Measurements from ENCODE around the gene SEC11C.
"Not testable (repeated sequence)": the region's sequence is repeated elsewhere in the genome, so short reads cannot be mapped to it uniquely, and the experiment has no call there.

The SEC11C gene

DNA sequence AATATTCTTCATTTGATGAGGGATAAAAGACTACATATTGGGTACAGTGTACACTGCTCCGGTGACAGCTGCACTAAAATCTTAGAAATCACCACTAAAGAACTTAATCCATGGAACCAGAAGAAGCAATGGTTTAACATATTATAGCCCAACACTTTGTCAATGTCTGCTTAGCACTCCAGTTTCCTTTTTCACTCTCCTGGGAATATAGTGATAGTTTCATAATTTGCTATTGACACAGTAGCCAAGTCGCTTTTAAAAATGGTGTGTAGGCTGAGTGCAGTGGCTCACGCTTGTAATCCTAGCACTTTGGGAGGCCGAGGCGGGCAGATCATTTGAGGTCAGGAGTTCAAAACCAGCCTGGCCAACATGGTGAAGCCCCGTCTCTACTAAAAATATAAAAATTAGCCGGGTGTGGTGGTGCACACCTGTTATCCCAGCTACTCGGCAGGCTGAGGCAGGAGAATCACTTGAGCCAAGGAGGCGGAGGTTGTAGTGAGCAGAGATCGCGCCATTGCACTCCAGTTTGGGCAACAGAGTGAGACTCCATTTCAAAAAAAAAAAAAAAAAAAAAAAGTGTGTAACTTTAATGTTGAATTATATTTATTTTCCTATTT is 3.2 kb downstream of the SEC11C start:
- not testable (repeated sequence) for DNase-seq

DNA sequence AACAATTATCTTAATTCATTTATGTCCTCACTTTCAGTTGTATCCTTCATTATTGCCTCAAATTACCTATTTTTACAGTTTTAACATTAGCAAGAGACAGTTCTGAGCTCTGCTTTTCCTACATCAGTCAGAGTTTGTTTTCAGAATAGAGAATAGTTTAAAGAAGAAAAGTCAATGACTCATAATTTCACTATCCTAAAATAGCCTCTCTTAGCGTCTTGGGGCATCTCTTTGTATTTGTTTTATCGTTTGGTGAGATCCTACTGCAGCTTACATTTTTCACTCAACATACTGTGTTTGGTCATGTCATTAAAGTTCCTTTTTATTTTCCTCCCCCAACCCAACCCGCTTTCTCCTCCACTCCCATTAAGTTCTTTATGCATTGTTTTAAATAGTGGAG is 3.8 kb downstream of the SEC11C start:
- no peak for DNase-seq

DNA sequence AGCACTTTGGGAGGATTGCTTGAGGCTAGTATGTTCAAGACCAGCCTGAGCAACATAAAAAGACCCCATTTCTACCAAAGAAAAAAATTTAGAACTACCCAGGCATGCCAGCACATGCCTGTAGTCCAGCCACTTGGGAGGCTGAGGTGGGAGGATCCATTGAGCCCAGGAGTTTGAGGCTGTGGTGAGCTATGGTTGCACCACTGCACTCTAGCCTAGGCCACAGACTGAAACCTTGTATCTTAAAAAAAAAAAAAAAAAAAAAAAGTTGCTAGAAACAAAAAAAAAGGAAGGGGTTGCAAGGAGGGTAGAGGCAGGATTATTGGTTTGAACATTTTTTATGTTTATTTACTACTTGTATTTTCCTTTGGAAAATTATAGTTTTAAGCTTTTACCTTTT is 4.8 kb downstream of the SEC11C start:
- DNase-seq, result no peak

DNA sequence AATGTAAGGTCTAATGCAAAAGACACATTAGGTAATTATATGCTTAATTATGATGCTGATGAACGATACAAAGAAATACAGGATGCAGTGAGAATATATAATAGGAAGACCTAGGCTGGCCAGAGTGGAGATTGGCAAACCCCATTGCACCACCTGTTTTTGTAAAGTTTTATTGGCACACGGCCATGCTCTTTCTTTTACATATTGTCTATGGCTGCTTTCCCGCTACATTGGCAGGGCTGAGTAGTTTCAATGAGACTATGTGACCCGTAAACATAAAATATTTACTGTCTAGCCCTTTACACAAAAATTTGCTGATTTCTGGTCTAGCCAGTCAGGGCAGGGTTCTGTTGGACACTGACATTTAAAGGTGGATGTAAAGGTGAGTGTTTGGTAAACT is 5.4 kb downstream of the SEC11C start:
- DNase-seq, result no peak

DNA sequence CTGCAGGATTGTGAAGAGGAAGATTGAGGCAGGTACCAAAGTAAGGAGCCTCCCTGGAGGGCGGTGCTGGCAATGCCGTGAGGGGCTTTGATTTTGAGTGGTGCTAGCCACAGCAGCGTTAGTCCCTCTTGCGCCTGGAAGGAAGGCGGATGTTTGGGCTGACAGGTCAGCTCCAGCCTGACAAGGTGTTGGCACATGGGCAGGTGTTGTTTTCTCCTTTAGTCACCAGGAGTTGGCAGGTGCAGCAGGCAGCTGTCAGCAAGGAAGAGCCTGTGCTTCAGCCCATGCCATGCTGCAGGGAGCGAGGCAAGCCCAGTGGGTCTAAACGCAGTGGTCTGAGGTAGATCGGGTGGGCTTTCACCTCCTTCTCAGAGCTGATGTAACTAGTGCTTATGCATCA is 8.5 kb downstream of the SEC11C start:
- no peak for DNase-seq

DNA sequence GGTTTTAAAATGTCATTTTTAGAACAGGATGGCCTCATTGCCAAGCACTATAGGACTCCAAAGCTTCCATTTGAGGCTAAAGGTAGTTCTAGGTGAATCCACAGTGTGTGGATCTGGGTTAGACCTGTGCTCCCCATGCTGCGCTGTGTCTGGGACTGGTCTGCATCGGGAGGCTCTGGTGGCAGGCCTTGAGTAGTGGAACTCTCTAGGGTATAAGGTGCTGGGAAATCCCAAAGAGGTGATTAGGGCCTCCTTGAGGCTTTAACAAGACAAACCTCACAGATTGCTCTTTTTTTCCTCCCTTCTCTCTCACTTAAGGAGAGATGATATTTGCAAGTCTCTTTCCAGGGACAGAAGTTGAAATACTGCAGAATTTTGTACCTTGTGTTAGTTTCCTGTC is 9.3 kb downstream of the SEC11C start:
- no peak for DNase-seq

DNA sequence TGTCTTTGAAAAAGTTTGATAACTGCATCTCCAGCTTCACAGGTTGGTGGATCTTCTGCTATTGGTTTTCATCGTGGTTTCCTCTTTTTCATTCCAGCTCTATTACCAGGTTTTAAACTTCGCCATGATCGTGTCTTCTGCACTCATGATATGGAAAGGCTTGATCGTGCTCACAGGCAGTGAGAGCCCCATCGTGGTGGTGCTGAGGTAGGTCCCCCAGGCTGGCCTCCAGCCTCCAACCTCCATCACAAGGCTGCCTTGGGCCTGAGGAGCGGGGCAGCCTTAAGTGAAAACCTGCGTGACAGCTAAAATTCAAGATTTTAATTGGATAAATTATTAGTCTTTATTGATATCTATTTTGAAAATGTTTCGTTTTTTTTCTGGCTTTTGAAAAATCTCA is 9.7 kb downstream of the SEC11C start:
- no peak for DNase-seq

DNA sequence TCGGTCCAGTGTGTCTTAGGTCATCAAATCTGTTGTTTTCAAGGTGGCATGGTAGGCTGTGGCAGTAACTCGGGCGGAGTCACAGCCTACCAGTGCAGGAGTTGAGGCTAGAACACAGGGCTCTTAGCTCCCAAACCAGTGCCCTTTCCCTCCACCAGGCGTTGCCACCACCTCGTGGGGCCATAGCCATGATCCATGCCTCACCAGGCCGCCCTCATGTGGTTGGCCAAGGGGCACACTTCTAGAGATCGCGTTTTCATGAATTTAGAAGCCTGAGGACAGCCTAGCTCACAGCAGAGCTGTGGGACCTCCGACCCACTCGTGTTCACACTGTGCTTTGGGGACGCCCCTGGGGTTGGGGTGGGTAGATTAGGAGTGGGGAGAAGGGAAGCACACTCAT is 10.6 kb downstream of the SEC11C start:
- no peak for DNase-seq

DNA sequence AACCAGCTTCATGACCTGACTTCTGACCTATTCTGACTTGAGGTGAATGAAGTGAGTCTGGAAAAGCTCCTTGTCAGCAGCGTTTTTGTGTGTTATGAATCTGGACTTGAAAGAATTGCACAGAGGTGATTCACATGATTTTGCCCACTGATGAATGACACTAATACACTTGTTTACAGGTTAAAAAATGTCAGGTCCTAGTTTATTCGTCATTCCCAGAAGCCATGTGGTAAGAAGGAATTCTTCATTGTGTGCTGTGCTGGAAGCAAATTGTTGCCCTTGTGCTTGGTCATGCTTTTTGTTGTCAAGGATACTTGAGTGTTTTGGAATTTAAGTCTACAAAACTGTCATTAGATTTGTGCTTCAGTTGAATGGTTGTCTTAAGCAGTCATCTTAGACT is 15.5 kb downstream of the SEC11C start:
- DNase-seq, result no peak

DNA sequence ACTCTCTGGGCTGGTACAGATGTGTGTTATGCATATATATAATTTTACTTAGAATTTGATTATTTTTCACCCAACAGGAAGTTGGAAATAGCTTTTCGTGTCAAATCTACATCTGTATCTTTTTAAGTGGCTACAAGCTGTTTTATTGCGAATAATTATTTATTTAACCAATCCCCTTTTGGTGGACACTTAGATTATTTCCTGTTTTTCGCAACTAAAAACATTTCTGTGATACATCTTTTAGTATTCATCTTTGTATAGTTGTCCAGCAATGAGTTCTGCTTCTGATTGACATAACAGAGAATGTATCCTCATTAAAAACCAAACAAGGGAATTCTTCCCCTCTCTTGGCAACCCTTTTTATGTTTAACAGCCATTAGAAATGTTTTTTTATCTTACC is 16.6 kb downstream of the SEC11C start:
- DNase-seq, result no peak

DNA sequence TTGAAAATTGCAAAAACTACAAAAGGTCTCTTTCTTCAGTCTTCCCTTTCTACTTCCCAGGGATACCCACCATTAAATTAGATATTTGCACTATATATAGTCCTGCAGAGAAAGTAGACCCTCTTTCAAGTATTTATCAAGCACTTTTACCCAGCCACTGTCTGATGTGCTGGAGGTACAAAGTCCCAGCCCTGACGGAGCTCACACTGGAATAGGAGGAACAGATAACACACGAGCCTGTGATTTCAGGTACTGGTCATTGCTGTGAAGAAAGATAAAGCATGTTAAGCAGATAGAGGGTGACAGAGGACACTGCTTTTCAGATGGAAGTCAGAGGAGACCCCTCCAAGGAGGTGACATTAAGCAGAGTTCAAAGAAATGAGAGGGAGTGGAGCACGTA is 19.6 kb downstream of the SEC11C start:
- no peak for DNase-seq

DNA sequence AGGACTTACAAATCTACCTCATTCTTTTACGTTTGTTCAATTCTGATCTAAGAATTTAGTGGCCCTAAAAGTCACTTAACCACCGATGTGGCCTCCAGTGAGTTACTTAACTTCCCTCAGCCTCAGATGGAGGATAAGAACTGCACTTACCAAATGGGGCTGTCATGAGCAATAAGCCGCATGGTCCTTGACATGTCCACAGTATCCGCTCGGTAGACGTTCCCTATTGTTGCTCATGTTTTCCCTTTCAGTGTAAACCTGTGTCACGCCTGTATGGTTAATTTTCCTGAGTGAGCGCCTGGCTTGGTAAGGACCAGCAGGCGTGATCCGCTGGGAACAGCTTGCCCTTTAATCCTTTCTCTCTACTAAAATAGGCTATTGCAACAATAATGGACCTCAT is 20.3 kb downstream of the SEC11C start:
- no peak for DNase-seq

DNA sequence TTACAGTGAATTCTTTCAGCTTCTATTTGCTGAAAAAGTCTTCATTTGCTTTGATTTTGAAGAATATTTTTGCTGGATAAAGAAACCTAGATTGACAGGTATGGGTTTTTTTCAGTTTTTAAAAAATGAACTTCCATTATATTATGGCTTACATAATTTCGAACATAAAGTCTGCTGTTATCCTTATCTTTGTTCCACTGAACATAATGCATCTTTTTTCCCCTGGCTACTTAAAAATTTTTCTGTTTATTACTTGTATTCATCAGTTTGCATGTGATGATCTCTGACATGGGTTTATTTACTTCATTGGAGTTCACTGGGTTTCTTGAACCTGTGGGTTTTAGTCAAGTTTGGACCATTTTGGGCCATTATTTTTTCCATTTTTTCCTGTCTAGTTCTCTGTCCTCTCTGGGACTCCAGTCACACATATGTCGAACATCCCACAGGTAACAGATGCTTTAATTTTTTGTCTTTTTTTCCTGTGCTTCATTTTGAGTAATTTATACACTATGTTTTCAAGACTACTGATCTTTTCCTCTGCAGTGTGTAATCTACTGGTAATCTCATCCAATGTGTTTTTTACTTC is 33.1 kb downstream of the SEC11C start:
- no peak for DNase-seq

DNA sequence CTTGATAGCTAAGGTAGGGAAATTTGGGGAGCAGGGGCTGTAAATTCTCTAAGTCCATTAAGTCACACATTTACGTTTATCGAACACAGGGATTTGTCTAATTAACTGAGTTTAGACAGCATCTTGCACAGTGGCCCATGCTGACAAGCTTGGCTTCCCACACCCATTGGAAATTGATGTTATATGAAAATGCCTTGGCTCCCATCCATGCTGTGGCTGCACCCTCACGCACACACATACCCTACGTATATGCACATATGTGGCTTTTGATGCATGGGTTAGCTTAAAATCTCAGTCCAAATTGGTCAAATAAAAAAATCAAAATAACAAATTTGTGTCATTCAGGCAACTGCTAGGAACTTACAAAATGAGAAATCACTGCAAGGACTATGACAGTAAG is 37.8 kb downstream of the SEC11C start:
- DNase-seq, result no peak

DNA sequence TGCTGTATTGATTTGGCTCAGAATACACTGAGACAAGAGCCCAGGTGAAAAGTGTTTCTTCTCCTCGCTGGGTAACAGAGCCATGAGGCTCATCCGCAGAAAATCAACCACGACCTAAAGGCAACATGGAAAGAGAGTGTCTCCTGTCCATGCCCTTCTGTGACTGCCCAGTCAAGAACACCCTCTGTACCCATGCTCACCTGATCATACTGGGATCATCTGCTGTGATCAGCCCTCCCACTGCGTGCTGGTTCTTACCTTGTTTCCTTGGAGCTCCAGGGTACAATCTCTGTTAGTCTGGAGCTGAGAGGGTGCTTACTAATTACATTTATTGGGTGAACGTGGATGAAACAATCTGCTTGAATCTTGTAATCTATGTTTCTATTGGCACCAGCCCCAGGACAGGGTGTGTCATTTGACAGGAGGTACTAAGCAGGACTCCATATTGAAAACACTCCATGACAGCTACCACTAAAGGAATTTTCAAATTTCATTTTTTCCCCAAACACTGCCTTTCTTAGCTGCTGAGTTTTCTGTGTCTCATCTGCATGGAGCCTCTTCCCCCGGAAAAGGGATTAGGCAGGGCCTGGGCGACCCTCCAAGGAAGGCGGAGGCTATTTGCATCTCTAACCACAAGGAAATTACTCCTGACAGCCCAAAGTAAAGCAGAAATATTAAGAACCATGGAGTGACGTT is 40.6 kb downstream of the SEC11C start:
- no peak for DNase-seq

DNA sequence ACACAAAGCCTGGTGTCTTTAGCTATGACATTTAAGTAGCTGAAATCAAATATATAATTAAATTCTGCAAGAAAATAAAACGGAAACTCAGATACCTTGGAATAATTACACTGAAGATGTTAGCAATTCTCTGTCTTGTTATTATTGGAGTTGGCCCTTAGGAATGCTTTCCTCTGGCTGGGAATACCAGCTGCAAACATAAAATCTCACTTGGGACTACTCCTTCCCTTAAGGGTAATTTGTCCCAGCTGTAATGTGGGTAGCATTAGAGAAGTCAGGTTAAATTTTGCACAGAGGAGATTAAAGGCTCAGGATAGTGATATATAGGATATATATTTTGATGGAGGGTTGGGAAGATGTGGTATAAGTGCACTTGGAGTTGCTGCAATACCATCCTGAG is 43.0 kb downstream of the SEC11C start:
- no peak for DNase-seq

DNA sequence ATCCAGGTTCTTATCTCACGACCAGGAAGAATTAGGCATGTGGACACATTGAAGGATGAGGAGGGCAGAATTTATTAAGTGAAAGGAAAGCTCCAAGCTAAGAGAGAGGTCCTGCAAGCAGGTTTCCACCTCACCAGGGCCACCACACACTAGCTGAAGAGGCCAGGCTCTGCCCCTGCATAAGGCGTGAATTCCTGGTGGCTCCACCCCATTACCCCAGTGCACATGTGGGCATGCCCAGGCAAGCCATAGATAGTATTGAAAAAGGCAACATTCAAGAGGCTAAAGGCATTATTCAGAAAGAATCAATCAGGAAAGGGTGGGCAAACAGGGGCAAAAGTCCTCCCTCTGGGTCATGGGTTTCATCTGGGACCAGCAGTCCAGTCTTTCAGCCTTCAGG is 49.3 kb downstream of the SEC11C start:
- no peak for DNase-seq

DNA sequence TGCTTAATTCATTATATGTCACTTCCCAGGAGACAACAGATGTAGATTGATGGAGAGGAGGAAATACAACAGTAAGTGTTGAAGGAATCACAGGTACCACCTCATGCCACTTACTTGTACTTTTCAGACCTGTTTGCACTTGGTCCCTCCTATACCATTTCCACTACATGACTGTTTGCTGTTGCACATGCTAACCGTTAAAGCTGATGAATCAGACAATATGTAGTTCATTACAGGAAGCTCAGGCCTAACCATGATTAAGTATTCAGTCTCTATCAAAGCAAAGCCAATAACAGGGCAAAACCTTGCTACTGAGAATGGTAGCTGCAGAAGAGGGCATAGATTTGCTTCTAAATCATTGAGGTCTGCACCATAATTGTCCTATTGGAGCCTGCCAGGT is 50.1 kb downstream of the SEC11C start:
- no peak for DNase-seq

DNA sequence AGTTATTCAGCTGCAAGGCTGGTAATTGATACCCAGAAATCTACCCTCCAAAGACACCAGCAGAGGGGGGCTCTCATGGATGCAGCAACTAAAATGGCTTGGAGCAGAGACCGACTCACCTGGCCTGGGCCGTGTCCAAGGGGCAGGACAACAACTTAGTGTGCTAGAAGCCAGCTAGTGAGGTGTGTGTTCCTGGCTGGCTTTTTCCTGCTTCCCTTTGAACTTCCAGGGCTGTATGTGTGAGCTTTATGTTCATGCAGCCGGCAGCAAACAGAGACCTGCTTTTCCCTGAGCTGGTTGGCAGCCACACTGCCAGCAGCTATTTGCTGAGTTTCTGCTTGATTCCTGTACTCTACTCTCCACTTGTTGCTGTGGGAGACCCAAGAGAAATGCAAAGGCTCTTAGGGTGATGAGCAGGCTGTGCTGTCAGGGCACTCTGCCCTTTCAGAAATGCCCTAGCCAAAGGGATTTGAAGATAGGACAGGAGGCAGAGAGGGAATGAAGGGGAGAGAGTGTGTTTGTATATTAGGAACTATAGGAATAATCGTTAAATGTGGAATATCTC is 56.6 kb downstream of the SEC11C start:
- DNase-seq, result no peak

DNA sequence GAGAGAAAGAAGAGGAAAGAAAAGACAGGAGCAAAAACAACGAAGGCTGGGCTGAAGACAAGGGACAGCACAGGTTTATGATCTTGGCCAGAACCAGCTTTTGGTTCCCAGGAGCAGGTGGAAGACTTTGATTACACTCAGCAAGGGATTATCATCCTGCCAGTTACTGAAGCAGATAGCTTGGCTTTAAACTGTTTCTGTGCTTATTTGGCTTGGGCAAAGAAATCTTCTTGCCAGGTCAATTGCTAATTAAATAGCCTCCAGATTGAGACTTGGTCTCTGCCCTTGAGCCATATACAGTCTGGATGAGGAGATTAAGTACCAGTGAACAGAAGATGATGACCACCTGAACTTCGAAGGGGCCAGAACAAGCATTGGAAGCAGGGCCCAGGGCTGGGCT is 58.0 kb downstream of the SEC11C start:
- DNase-seq, result no peak

DNA sequence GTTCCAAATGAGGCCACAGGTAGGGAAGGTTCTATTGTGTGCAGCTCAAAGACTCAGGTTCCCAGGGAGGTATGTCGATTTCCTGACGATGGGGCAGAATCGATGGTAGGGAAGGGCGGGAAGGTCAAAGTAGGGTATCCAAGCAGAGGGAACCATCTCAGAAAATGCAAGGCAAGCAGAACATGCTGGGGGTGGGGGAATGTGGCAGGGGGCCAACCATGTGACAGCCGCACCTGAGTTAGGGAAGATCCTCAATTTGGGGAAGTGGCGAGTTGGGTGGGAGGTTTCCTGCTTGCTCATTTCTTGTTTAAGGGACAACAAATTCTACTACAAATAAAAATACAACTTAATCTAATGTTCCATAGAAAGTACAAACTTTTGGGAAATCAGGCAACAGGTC is 58.5 kb downstream of the SEC11C start:
- no peak for DNase-seq

DNA sequence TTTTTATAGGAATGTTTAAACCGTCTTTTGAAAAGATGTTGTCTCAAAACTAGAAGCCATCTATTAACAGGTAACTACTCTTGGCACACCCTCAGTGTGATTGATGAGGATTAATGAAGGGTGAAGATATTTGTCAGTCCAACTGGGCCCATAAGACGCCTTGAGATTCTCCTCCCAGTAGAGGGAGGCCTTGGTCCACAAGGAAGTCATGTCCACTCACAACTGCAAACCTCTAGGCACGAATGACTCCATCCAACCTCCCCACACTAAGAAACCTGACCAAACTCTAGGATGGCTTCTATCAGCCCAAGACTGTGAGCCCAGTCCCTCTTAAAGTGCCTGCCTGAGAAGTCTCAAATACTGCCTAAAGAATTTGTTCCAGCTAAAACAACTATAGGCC is 61.1 kb downstream of the SEC11C start:
- no peak for DNase-seq

DNA sequence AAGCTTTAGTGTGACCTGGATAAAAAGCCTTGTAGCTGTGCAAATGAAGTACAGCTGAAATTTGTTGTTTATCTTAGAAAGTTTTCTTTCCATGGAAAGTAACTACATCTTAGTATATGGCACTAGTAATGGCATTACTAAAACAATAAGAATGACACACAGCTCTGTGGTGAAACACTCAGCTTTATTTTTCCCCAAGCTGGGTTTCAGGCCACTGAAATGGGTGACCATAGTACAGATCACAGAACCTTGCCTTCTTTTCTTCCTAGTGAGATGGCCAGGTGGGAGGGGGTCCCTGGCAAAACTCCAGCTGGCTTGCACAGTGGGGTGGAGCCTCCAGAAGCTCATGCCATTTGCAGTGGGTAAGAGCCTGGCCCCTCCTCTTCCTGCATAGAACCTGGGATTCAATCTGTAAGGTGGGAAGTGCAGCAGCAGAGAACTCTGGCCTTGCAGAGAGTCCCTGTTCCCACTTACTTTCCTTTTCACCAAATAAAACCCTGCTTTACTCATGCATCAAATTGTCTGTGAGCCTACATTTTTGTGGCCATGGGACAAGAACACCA is 62.7 kb downstream of the SEC11C start:
- DNase-seq, result no peak

DNA sequence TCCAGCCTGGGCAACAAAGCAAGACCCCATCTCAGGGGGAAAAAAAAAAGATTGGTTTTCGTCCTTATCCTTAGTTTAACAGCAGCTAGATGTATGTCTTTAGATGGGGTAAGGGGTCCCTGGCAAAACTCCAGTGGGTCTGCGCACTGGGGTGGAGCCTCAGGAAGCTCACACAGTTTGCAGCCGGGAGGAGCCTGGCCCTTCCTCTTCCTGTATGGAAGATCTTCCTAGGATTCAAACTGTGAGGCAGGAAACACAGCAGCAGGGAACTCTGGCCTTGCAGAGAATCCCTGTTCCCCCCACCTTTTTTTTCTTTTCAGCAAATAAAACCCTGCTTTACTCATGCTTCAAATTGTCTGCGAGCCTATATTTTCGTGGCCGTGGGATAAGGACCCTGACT is 67.8 kb downstream of the SEC11C start:
- DNase-seq, result no peak
